HPDE6-E6E7 (cell line): ENCODE results near the gene ZNF800.
A peak's percentile ranks its signal among the peaks of the same experiment; 100 is the strongest.

ENCODE experiments used
- DNase-seq: peaks from one replicate; pipeline ENCODE4 v3.0.0; 2011; ENCODE audit warnings: missing footprints; ENCODE audit errors: extremely low spot score

The ZNF800 gene

GRCh38 chr7:127348247-127348631 is 44.3 kb downstream of the ZNF800 start:
- no peak for DNase-seq

- peak; percentile 75 for DNase-seq
These were observed 44.8 kb downstream of the ZNF800 start for GRCh38 chr7:127347567-127348246.

GRCh38 chr7:127346575-127347256 is 45.8 kb downstream of the ZNF800 start:
- no peak for DNase-seq

- DNase-seq = no peak
These were observed 49.9 kb downstream of the ZNF800 start for GRCh38 chr7:127342596-127342995.

- no peak for DNase-seq
These were observed 54.4 kb downstream of the ZNF800 start for GRCh38 chr7:127338122-127338521.

GRCh38 chr7:127337581-127337980 is 54.9 kb downstream of the ZNF800 start:
- no peak for DNase-seq

- no peak for DNase-seq
These were observed 56.0 kb downstream of the ZNF800 start for GRCh38 chr7:127336458-127336857.

GRCh38 chr7:127332880-127333279 is 59.6 kb downstream of the ZNF800 start:
- DNase-seq = no peak

GRCh38 chr7:127330070-127330469 is 62.4 kb downstream of the ZNF800 start:
- DNase-seq = no peak

- DNase-seq = no peak
These were observed 69.5 kb downstream of the ZNF800 start for GRCh38 chr7:127322832-127323493.

GRCh38 chr7:127322351-127322750 is 70.2 kb downstream of the ZNF800 start:
- DNase-seq = no peak

GRCh38 chr7:127320974-127321373 is 71.5 kb downstream of the ZNF800 start:
- no peak for DNase-seq
